HG03045 (cell line): Measurements from ENCODE around the gene CEP70.
A peak's percentile ranks its signal among the peaks of the same experiment; 100 is the strongest.
"Not testable (repeated sequence)": the region's sequence is repeated elsewhere in the genome, so short reads cannot be mapped to it uniquely, and the experiment has no call there.

Source experiments
- ATAC-seq: cut with Tn5 transposase; IDR thresholded peaks from one replicate; pipeline ENCODE4 v1.9.1; 2021; ENCODE audit warnings: mild to moderate bottlenecking, moderate library complexity; ENCODE audit not compliant: unreplicated experiment

Gene CEP70

DNA sequence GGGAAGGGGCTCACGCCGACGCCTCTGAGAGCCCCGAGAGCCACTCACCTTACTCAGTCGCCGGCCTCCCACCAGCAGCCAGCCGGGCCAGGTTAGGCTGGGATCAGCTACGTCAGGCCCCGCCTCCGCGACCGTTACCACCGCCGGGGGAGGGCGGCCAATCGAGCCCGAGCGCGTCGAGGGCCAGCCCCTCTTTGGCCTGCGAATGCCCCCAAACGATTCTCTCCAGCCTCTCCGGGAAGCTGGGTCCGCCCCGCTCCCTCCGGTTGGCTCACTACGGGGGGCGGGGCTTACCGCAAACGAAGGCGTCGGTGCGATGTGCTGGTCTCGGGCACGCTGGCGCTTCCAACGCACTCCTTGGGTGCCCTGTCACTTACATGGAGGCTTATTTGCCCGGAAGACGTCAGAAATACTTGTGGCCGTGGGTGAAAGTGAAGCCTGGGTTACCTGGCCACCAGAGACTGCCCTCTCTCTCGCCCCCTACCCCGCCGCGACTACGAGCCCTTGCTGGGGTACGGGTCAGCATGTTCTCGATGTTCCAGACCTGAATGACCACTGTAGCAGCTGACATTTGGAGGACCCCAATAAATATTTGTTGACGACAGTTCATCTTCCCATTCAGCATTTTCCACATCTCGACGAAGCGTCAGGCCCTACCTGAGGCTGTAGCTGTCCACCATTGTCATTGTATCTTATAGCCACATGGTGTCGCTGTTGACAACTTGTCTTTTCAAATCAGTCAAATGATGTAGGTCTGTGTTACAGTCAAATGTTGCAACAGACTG is at the start of gene CEP70:
Gene CEP70 (minus strand): TSS at position 111 of the 785 bp plus-strand sequence. CDS start 21,333 bp downstream, outside the sequence.
- peak; percentile 96 for ATAC-seq

- ATAC-seq = no peak
These were observed 48.8 kb upstream of the CEP70 start for GRCh38 chr3:138642927-138643253.

DNA sequence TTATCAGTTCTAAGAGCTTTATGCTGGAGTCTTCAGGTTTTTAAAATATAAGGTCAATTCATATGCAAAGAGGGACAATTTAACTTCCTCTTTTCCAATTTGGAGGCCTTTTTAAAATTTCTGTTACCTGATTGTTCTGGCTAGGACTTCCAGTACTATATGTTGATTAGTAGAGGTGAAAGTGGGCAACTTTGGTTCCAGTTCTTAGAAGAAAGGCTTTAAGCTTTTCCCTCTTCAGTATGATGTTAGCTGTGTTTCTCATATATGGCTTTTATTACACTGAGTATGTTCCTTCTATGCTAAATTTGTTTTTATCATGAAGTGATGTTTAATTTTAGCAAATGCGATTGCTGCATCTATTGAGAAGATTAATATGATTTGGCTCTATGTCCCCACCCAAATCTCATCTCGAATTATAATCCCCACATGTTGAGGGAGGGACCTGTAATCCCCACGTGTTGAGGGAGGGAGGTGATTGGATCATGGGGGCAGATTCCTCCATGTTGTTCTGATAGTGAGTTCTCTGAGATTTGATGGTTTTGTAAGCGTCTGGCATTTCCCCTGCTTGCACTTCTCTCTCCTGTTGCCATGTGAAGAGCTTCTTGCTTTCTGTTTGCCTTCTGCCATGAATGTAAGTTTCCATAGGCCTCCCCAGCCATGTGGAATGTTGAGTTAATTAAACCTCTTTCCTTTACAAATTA is 48.3 kb upstream of the CEP70 start:
- ATAC-seq = no peak

GRCh38 chr3:138640537-138640936 is 46.5 kb upstream of the CEP70 start:
- no peak for ATAC-seq

- ATAC-seq = no peak
These were observed 44.6 kb upstream of the CEP70 start for GRCh38 chr3:138638641-138639040.

GRCh38 chr3:138629526-138629925 is 35.5 kb upstream of the CEP70 start:
- ATAC-seq = no peak

GRCh38 chr3:138625707-138626365 is 31.8 kb upstream of the CEP70 start:
- no peak for ATAC-seq

GRCh38 chr3:138624518-138624917 is 30.5 kb upstream of the CEP70 start:
- no peak for ATAC-seq

DNA sequence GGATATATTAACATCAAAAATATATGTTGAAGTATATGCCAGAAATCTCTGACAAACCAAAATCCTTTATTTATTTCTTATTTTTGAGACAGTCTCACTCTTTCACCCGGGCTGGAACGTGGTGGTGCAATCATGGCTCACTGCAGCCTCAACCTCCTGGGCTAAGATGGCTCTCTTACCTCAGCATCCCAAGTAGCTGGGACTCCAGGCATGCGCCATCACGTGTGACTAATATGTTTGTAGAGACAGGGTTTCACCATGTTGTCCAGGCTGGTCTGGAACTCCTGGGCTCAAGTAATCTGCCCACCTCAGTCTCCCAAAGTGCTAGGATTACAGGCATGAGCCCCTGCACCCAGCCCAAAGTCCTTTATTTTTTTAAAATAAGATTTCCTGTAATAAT is 26.4 kb upstream of the CEP70 start:
- ATAC-seq = no peak

DNA sequence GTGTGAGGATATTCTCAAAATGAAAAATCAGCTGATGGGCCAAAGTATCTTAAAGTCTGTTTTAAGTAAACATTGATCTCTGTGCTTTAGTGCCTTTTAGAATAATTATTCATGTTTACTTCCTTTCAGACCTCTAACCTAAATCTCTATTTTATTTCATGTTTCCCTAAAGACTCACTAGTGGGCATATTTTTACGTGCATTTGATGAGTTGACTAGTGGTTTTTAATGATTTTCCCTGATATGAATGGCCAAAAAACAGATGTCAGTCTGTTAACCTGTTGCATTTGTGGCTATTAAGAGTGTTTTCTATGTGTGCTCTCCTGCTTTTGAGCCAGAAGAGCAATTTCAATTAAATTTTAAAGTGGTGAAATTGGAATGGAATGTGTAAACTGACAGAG is 21.4 kb upstream of the CEP70 start:
- ATAC-seq = no peak

DNA sequence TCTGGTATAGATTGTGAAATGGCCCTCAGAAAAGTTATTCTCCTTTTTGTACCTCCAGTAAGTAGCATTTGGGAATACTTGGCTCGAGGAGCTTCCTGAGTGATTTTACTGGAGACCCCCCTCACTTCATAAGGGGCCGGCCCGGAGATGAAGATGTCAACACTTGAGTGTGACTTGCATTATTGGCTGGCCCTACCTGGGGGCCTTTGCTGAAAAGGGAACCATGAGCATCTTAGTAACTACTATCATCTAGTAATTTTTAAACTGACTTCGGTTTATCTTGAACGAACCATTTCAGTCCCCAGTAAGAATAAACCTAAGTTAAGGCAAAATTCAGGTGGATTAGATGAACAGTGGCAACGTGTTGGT is 15.8 kb upstream of the CEP70 start:
- no peak for ATAC-seq

GRCh38 chr3:138608322-138609135 is 14.5 kb upstream of the CEP70 start, which contains the start of gene FAIM:
Gene FAIM (plus strand): TSS chr3:138608771. CDS start chr3:138619727, 10,956 bp downstream.
- peak; percentile 75 for ATAC-seq

GRCh38 chr3:138604106-138604595 is 10.1 kb upstream of the CEP70 start:
- not testable (repeated sequence) for ATAC-seq

GRCh38 chr3:138601661-138602060 is 7.6 kb upstream of the CEP70 start:
- ATAC-seq = not testable (repeated sequence)

GRCh38 chr3:138600100-138600745 is 6.2 kb upstream of the CEP70 start:
- ATAC-seq = no peak

GRCh38 chr3:138598534-138598933 is 4.5 kb upstream of the CEP70 start:
- no peak for ATAC-seq

GRCh38 chr3:138597186-138597976 is 3.3 kb upstream of the CEP70 start:
- not testable (repeated sequence) for ATAC-seq

GRCh38 chr3:138594935-138595610 is 1.0 kb upstream of the CEP70 start:
- no peak for ATAC-seq
